CD4-positive, alpha-beta T cell treated with Interferon gamma for 1 hour (primary cell): ENCODE results near the gene DEFB114.

Source experiments
- DNase-seq: peaks from one replicate; pipeline ENCODE4 v3.0.0-alpha.2; 2020

The DEFB114 gene

DNA sequence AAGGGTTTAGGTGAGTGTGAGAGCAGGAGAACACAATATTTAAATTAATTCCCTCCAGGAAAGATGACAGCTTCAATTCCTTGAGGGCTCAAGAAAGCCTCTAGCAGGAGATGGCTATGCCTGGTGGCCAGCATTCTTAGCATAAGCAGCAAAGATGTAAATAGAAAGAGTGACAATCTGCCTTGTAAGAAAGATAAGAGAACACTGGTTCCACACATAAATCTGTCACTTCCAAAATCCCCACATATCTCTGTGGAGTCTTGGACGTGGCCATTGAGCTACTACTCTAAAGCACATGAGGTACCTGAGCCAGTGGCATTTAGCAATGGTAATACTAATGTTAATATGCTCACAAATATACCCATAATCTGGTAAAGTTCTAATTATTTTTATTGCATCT is 29.2 kb downstream of the DEFB114 start:
- DNase-seq = no peak

DNA sequence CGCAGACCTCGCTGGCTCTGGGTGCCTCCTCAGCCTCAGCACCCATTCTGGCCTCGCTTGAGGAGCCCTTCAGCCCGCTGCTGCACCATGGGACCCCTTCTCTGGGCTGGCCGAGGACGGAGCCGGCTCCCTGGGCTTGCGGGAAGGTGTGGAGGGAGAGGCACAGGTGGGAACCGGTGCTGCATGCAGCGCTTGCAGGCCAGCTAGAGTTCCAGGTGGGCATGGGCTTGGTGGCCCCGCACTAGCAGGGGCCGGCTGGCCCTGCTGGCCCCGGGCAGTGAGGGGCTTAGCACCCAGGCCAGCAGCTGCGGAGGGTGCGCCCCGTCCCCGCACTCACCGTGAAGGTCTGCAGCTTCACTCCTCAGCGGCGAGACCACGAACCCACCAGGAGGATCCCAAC is 30.4 kb downstream of the DEFB114 start:
- no peak for DNase-seq

DNA sequence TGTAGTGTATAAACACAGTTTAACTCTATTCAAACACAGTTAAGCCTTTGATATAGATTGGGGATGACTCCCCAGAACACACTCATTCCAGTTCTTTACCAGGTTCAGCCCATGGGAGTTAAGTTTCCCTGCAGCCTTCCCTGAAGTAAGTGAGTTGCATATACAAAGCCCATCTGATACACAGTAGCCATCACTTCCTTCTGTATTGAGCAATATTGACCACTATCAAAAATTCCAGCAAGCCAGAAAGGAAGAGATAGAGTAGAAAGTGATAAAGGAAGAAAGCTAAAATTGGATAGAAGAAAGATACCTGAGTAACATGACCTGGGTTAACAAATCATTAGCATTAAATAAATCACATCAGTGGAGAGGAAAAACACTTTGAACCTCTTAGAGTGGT is 34.6 kb downstream of the DEFB114 start:
- DNase-seq = no peak

DNA sequence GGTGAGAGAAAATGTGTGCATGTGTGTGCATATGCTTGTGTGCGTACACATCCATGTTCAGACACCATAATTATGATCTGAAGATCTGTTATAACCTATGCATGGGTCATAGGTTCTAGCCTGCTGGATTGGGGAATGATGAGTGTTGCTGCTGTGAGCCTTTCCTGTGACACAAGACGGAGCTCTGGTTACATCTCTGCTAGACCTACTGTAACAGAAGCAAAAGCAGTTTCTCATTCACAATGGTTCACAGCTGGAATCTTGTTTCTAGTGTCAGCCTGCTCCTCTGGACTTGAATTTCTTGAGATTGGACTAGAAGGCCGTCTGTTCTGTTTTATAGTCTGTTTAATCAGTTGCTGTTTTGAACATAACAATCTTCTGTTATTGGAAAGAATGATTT is 40.1 kb downstream of the DEFB114 start:
- DNase-seq = no peak

DNA sequence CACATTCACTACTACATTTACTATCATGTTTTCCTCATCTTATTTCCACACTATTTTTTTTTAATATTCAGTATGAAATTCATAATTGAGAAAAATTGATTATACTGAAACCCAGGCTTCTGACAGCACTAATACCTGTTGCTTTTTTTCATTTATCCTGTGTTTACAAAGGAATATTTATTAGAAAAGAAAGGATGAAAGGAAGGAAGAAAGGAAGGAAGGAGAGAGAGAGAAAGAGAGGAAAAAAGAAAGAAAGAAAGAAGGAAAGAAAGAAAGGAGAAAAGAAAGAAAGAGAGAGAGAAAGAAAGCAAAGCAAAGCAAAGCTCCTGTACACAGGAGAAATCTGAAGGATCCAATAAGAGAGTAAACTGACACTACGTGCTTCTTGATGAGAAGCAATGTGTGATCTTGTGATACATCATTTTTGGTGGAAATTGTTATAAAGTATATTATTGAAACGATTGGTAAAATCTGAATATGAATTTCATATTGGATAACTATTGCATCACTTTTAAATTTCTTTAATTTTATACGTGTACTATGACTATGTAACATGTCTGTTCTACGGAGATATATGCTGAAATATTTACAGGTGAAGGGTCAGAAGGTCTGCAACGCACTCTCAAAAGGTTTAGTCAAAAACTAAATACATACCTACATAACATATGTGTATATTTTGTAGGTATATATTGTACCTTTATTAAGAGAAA is 43.9 kb downstream of the DEFB114 start:
- no peak for DNase-seq

DNA sequence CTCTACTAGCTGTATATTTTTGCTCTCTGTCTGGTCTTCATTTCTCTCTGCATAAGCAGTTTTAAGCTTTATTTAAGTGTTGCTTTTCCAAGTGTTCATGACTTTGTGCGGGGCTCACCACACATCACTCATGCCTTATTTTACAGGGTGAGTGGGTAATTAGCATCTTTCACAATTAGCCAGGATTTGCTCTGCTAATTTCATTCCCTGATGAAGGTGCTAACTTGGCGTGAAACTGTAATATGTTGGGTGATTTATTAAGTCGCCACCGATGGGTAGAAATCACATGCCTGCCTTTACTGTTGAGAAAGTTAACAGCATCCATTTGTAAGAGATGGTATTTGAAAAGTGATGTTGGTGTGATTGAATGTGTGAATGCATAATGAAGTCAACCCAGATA is 44.7 kb downstream of the DEFB114 start:
- no peak for DNase-seq

DNA sequence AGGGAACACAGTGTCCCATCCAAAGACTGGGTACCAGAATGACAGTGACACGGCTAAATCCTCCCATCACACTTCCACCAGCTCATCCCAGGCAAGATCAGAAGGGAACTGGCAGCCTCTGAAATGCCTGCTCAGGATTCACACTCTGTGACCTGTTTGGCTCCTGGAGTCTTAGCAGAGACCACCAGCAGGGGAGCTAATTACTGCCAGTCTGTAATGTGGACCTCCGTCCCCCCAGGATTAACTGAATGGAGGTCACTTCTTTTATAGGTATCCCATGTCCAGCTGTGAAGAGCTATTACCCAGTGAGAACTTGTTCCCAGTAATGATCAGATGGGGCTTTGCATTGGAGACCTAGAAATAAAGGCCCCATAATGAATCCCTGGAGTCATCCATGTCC is 45.2 kb downstream of the DEFB114 start:
- DNase-seq = no peak

DNA sequence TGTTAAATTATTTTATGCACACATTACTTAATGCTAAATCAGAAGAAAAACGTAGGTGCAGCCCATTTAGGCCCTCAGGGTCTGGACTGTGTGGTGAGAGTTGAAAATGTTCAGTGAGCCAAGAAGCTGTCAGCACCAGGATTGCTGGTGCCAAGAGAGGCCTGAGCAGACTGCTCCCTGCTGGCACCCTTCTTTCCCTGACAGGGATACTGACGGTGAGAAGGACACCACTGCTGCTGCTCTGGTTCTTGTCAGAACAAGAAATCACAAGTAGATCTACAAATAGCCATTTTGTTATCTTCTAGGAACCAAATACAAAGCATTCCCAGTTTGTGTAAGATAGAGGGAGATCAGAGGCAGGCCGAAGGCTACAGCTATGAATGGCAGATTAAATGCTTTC is 48.9 kb downstream of the DEFB114 start:
- DNase-seq = no peak

DNA sequence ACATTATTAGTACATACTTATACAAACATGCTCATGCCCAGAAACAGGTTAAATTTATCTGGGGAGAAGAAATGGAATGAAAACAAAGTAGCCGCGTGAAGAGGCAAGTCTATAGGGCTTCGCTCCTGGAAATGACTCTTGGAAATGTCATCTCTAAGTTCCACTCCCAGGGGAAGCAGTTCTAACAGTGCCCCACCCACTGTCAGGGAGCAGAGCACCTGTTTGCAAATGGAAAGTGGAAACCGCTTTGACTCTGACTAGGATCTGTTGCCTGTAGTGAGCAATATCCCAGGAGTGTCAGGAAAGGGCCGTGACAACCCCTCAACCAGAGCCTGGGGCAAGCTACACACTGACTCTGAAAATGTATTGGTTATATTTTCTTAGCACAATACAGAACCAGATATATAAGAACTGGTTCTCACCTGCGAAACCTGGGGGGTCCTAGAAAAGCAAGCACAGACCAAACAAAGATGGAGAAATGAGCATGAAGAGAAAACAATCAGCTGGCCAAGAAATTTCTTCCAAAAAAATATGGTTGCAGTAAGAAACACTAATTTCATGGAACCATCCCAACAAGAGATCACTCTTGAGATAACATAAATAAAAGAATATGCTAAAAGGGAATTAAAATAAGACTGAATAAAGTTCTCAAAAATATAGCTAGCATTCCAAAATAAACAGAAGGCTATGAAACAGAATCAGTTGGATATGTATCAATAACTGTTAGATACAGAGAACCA is 50.2 kb downstream of the DEFB114 start:
- DNase-seq = no peak

DNA sequence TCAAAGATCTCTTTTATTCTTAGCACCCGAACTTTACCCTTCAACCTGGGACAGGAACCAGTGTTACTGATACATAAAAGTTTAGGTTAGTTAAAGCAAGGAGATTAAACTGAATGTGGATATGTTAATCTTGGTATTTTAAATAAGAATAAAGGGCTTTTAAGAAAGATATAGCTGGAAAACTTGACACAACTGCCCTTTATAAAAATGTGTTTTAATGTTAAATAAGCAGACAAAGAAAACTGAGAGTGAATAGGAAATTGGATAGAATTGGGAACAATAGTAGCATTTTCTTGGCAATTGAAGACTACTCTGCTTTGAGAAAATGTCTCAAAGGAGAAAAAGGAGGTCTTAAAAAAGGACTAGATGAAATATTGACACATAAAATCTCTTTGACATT is 51.8 kb downstream of the DEFB114 start:
- DNase-seq = no peak

DNA sequence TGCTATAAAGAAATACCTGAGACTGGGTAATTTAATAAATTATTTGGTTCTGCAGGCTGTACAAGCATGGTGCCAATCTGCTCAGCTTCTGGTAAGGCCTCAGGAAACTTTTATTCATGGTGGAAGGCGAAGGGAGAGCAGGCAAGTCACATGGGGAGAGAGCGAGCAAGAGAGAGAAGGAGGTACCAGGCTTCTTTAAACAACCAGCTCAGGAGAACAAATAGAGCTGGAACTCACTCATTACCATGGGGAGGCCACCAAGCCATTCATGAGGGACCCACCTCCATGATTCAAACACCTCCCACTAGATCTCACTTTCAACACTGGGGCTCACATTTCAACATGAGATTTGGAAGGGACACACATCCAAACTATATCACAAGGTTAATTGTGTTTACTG is 52.7 kb downstream of the DEFB114 start:
- DNase-seq = no peak
